D721Med (cell line): Measurements from ENCODE around the gene IL1RAP.

Experiments used
- DNase-seq: peaks from one replicate; pipeline ENCODE4 v3.0.0; 2011; ENCODE audit warnings: low spot score; ENCODE audit not compliant: insufficient read length
- FAIRE-seq: peaks from 2 replicates; lab custom pipeline; 2011; peaks lifted over from hg19 to GRCh38; lab: Jason Lieb, UNC
- CTCF ChIP-seq: IDR thresholded peaks from 2 replicates; pipeline ENCODE4 v1.5.1; 2012; ENCODE audit warnings: mild to moderate bottlenecking, control low read depth; ENCODE audit not compliant: insufficient read depth; ENCODE audit errors: missing control alignments

The IL1RAP gene

GRCh38 chr3:190560013-190560895, 46.4 kb downstream of the IL1RAP start:
- no peak for TF ChIP-seq CTCF
- peak; percentile 55 for FAIRE-seq

GRCh38 chr3:190562866-190563510, 49.1 kb downstream of the IL1RAP start:
- DNase-seq (no peak), FAIRE-seq (peak; percentile 35)
- no peak for TF ChIP-seq CTCF

More at GRCh38 chr3:190560013-190560895, 46.4 kb downstream of the IL1RAP start:
- no peak for DNase-seq

- FAIRE-seq (no peak), DNase-seq (no peak)
- TF ChIP-seq CTCF: no peak
Observed at GRCh38 chr3:190564175-190564574, 50.3 kb downstream of the IL1RAP start.

GRCh38 chr3:190566043-190566933, 52.4 kb downstream of the IL1RAP start:
- DNase-seq: no peak
- TF ChIP-seq CTCF: peak; percentile 9
- no peak for FAIRE-seq

GRCh38 chr3:190568036-190568435, 54.2 kb downstream of the IL1RAP start:
- FAIRE-seq (no peak), DNase-seq (no peak)
- no peak for TF ChIP-seq CTCF

- FAIRE-seq: no peak
- no peak for TF ChIP-seq CTCF
Observed at GRCh38 chr3:190574473-190574872, 60.6 kb downstream of the IL1RAP start.

More at GRCh38 chr3:190574473-190574872, 60.6 kb downstream of the IL1RAP start:
- no peak for DNase-seq
